ENCODE results near the gene HACL1. TPM values are rescaled to one million over a fixed set of nuclear protein-coding genes. Genes with fewer than 3 reads are reported as not detected.

The HACL1 gene
- total RNA-seq, 2 donors from 2014 or later: 20.0 to 26.6 TPM

- Mint-ChIP-seq H3K9me3 (no peaks in the 10 kb centered on the region), H3K36me3 (ENCODE audit: low read depth) (no peaks in the 10 kb centered on the region), H3K27me3 (no peaks in the 10 kb centered on the region), H3K4me1 (peaks cover 6% of the 10 kb centered on the region), H3K4me3 (no peak overlapping the region), H3K27ac (no peak overlapping the region)
- ATAC-seq (replicated peaks): no peak
Measured at GRCh38 chr3:15514663-15515340, 86.6 kb downstream of the HACL1 start.

GRCh38 chr3:15513810-15514662, 87.3 kb downstream of the HACL1 start:
- ATAC-seq (replicated peaks): no peak
- no peaks in the 10 kb centered on the region for H3K9me3 Mint-ChIP-seq
- H3K4me3 Mint-ChIP-seq: no peak overlapping the region
- H3K27me3 Mint-ChIP-seq: no peaks in the 10 kb centered on the region
- H3K27ac Mint-ChIP-seq: no peak overlapping the region
- H3K4me1 Mint-ChIP-seq: peaks cover 5% of the 10 kb centered on the region
- H3K36me3 Mint-ChIP-seq (ENCODE audit: low read depth): no peaks in the 10 kb centered on the region

- ATAC-seq (replicated peaks): no peak
- no peaks in the 10 kb centered on the region for H3K9me3 Mint-ChIP-seq
- no peak overlapping the region for H3K27ac Mint-ChIP-seq
- peaks cover 5% of the 10 kb centered on the region for H3K4me1 Mint-ChIP-seq
- no peaks in the 10 kb centered on the region for H3K36me3 Mint-ChIP-seq (ENCODE audit: low read depth)
- no peak overlapping the region for H3K4me3 Mint-ChIP-seq
- no peaks in the 10 kb centered on the region for H3K27me3 Mint-ChIP-seq
Measured at GRCh38 chr3:15513116-15513515, 88.3 kb downstream of the HACL1 start.

GRCh38 chr3:15512166-15512565, 89.2 kb downstream of the HACL1 start:
- Mint-ChIP-seq H3K27me3 (no peaks in the 10 kb centered on the region), H3K4me1 (peaks cover 5% of the 10 kb centered on the region), H3K27ac (no peak overlapping the region), H3K4me3 (no peak overlapping the region), H3K9me3 (no peaks in the 10 kb centered on the region), H3K36me3 (ENCODE audit: low read depth) (no peaks in the 10 kb centered on the region)
- no peak for ATAC-seq (replicated peaks)

- Mint-ChIP-seq H3K4me1 (peaks cover 5% of the 10 kb centered on the region), H3K27me3 (no peaks in the 10 kb centered on the region), H3K4me3 (no peak overlapping the region), H3K9me3 (no peaks in the 10 kb centered on the region), H3K27ac (peak overlapping the region; percentile 17), H3K36me3 (ENCODE audit: low read depth) (no peaks in the 10 kb centered on the region)
- no peak for ATAC-seq (replicated peaks)
Measured at GRCh38 chr3:15511156-15511555, 90.2 kb downstream of the HACL1 start.

Other genes with a start within 250 kb of the HACL1 start
- 10 to 100 TPM; 16.5 to 19.7 TPM for gene METTL6, start 174.0 kb downstream of the HACL1 start, total RNA-seq
- 10 to 100 TPM; 31.5 to 37.0 TPM for gene EAF1, start 174.0 kb downstream of the HACL1 start, total RNA-seq
- gene COLQ, start 79.9 kb downstream of the HACL1 start, total RNA-seq: 1 to 10 TPM; 2.7 to 6.1 TPM
- 10 to 100 TPM in 1 of 2 donors, 1 to 10 TPM in 1; 9.9 to 15.2 TPM for gene BTD, start 176 bp upstream of the HACL1 start, total RNA-seq
- 10 to 100 TPM; 54.5 to 69.3 TPM for gene ANKRD28, start 196.4 kb upstream of the HACL1 start, total RNA-seq

All from activated T-helper 17 cell treated with anti-CD3 and anti-CD28 coated beads, Interleukin-2, amount 50 U/mL, for 72 hours (primary cell).